GM20431 (cell line): Measurements from ENCODE around the gene SRRM3.
"Not testable (repeated sequence)": the region's sequence is repeated elsewhere in the genome, so short reads cannot be mapped to it uniquely, and the experiment has no call there.

Experiments used
- in situ Hi-C: fragments of 300-500 bp; cut with MseI, MboI; formaldehyde crosslinking; loops from one replicate; pipeline ENCODE4 v1.15.0; 2020; ENCODE audit warnings: low sequenced_read_pairs; ENCODE audit not compliant: unreplicated experiment

The SRRM3 gene

DNA sequence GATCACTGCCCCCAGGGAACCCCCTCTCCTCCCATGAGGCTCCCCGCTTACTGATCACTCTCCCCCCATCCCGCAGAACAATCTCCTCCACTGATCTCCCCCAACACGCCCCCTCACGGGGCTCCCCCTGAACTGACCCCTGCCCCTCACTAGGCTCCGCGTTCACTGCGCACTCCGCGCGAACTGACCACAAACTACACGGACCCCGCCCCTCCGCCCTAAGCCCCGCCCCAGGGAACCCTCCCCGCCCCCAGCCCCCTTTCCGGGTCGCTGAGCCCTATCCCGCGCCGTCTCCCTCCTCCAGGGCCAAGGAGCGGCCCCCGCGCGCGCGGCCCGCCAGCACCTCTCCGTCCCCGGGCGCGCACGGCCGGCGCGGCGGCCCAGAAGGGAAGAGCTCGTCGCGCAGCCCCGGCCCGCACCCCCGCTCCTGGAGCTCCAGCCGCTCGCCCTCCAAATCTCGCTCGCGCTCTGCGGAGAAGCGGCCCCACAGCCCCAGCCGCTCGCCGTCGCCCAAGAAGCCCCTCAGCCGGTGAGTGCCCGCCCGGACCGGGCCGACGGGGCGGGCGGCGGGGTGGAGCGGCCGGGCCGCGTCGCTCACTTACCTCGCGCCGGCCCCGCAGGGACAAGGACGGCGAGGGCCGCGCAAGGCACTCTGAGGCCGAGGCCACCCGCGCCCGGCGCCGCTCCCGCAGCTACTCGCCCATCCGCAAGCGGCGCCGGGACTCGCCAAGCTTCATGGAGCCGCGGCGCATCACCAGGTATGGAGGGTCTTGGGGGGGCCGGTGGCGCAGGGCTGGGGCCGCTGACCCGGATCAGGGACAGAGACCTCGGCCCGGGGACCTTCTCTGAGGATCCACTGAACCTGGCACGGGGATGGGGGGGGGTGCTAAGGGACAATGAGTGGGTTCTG is 80.9 kb downstream of the SRRM3 start:
- in situ Hi-C loops, result no loop called here

DNA sequence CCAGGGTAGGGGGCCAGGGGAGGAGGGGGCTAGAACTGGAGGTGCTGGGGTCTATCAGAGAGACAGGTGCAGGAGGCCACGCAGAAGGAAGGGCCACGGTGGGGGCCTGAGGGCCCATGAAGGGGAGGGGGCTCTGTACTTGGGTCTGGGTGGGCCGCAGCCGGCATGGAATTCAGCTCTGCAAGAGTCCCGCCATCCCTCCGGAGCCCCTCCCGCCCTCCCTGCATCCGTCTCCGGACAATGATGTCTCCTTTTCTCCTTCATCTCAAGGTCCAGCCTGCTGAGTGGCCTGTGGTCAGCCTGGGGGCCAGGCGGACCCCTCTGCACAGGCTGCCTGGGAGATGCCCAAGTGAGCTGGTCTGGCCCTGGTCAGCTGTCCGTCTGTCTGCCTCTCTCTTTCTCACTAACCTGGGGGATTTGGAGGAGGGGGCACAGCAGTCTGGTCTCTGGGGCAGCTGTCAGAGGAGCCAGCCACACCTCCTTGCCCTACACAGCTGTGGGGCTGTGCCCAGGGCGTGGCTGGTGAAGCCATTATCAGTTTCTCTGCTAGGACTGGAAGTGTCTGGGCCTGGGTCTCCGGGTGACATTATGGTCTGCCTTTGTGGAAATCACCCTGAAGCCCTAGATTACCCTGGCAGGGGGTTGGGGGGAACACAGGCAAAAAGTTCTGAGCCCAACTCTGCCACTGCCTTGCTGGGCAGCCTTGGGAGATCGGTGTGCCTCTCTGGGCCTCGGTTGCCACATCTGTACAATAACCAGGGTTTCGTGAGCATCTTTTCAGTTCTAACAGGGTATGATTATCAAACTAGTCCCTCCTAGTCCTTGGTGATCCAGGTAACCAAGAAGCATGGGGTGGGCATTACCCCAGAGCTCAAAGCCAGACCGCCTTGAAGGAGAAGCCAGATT is 81.8 kb downstream of the SRRM3 start:
- in situ Hi-C loops, result no loop called here

DNA sequence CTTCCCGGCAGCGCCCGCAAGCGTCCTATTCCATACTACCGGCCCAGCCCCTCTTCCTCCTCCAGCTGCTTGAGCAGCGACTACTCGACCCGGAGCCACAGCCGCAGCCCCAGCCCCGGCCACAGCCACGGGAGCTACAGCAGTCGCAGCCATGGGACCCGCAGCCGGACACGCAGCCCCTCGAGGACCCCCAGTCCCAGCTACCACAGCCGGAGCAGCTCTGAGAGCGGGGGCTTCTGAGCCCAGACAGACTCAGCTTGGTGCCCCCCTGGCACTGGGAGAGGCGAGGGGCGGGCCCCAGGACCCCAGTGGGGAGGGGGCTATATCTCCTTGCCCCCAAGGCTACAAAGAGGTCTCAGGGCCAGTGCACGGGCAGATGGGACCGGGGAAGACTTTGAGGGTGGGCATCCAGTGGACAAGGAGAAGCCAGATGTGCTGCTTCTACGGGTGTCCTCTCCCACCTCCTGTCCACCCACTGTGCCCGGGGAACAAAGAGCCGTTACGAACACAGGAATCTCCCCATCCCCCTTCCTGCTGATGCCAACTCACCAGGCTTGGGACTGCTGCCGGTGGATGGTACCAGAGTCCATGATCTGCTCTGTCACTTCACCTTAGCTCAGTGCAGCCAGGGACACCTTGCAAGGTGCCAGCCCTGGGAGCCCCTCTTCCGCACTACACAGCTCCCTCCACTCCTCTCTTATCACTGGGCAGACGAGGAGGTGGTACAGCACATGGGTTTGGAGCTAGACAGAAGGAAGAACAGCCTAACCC is 84.1 kb downstream of the SRRM3 start:
- in situ Hi-C loops, result no loop called here

DNA sequence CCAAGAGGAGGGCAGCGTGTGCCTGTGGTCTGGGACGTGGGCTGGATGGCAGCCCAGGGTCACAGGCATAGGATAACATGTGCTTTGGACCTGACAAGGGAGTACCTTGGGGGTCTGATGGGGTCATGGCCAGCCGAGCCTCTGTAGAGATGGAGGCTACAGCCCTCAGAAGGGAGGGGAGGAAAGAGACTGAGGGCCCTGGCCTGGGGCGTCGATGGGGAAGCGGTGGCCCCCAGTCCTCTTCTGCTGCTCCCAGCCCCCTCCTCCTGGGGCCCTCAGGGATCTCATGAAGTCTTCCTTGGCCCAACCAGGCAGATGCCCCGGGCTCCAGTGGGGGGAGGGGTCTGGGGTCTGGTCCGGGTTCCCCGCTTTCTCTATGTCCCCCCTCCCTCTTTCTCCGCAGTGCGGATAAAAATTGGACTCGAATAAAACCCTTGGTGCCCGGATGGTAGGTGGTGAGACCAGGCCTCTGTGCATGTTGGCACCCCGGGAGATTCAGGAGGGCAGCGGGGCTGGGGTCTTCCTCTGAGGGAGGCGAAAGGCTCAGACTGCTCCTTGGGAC is 85.2 kb downstream of the SRRM3 start:
- in situ Hi-C loops, result no loop called here

DNA sequence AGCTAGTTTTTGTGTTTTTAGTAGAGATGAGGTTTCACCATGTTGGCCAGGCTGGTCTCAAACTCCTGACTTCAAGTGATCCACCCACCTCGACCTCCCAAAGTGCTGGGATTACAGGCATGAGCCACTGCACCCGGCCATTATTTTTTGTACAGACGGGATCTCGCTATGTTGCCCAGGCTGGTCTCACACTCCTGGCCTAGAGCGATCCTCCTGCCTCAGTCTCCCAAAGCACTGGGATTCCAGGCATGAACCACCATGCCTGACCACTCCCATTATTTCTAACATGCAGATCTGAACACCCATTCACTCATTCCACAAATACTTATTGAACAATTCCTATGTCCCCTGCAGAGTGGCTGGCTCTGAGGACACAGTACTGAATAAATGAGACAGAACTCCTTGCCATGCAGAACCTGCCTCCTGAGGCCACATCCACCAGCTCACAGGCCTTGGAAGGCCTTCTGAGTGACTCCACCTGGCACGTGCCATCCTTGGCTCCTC is 89.2 kb downstream of the SRRM3 start:
- in situ Hi-C loops, result not testable (repeated sequence)

DNA sequence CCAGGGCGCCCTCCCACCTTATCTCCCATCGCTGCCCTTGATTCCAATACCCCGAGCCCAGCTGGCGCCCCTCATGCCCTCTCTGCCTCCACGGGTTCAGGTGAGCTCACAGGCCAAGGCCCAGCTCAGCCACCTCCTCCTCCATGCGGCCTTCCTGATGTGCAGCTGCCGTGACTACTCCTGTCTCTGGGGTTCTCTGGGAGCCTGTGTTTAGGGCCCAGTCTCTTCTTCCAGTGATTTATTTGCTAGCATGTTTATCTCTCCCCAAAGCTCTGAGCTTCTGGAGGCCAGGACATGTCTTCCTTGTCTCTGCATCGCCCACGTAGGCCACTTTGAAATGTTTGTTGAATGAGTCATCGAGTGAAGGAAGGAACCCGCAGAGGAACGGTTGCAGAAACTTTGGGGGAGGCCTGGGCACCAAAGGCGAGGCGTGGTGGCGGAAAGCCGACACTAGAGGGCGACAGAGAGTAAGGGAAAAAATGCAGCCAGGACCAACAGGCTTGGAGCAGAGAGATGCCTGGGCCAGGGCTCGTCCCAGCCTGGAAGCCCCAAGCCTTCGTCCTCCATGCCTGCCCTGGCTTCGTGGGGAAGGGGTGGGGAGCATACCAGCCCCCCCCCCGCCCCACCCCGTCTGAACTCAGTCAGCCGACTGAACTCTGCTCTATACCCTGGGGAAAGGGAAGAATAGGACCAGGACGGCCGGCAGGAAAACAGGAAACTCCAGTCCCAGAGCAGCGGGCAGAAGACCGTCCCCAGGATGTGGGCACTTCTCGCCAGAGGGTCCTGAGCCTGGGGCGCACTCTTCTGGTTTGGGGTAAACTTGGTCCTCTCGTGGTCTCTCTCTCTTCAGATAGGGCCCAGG is 89.9 kb downstream of the SRRM3 start:
- in situ Hi-C loops, result no loop called here

DNA sequence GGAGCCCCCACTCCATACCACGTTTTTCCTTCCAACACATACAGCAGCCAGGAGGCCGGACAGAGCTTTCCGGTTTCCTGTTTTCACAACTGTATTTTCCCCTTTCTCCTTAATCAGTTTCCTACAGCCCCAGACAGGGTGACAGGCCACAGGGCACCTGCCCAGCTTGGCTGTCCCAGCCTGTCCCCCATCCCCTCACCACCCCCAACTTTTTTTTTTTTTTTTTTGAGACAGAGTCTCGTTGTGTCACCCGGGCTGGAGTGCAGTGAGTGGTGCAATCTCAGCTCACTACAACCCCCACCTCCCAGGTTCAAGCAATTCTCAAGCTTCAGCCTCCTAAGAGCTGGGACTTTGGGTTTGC is 90.5 kb downstream of the SRRM3 start:
- in situ Hi-C loops, result no loop called here

DNA sequence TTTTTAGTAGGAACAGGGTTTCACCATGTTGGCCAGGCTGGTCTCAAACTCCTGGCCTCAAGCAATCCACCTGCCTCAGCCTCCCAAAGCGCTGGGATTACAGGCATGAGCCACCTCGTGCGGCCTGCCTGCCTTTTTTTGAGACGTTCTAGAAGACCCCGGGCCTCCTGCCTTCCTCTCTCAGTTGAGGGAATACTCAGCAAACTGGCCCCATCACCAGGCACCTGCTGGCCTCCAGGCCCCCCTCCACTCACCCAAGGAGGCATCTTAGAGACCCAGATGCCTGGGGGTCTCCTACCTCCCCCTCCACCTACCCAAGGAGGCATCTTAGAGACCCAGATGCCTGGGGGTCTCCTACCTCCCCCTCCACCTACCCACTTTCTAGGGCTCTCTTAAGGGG is 91.2 kb downstream of the SRRM3 start:
- in situ Hi-C loops, result not testable (repeated sequence)

DNA sequence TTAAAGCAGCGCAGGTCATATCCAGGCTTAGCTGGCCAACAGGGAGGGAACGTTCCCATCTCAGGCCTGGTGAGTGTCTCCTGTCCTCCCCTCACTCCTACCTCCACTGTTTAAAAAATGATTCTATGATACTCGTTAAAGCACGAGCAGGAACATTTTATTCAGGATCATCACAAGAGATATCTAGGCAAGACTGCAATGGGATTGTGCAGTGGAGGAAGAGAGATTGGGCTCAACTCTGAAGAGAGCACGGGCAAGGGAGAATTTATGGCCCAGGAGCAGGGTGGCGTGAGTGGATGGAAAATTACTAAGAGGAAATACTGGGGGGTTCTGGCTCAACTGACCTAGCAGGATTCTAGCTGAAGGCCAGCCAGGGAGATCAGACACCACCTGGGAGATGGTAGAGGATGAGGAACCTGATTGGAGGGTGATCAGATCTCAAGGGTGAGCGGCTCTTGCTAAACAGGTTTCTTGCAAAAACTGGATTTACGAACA is 91.8 kb downstream of the SRRM3 start:
- in situ Hi-C loops, result no loop called here

DNA sequence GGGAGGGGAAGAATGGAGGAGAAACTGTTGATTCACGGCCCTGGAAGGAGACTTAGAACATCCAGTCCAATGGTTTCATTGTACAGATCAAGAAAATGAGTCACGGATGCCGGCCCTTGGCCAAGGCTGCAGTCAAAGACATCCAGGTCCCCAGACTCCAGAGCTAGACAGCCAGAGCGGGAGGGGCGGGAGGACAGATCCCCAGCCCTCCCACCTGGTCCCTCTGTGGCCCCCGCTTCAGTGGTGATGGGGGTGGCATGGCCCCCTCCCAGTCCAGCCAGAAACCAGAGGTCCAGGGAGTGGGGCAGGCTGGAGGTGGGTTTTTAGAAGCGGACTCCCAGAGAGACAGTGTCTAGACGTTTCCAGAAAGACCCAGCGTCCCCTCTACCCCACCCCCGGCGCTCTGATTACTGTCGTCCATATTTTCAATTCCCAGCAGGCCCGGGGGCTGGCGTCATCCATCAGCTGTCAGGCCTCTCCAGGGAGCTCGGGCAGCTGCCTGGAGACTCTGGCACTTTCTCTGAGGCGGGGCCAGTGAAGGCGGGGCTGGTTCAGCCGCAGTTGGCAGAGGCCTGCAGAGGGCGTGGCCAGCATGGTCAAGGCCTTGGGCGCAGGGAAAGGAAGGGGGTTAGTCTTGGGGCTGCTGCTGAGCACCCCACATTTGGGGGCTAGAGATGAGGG is 92.8 kb downstream of the SRRM3 start:
- in situ Hi-C loops, result no loop called here

DNA sequence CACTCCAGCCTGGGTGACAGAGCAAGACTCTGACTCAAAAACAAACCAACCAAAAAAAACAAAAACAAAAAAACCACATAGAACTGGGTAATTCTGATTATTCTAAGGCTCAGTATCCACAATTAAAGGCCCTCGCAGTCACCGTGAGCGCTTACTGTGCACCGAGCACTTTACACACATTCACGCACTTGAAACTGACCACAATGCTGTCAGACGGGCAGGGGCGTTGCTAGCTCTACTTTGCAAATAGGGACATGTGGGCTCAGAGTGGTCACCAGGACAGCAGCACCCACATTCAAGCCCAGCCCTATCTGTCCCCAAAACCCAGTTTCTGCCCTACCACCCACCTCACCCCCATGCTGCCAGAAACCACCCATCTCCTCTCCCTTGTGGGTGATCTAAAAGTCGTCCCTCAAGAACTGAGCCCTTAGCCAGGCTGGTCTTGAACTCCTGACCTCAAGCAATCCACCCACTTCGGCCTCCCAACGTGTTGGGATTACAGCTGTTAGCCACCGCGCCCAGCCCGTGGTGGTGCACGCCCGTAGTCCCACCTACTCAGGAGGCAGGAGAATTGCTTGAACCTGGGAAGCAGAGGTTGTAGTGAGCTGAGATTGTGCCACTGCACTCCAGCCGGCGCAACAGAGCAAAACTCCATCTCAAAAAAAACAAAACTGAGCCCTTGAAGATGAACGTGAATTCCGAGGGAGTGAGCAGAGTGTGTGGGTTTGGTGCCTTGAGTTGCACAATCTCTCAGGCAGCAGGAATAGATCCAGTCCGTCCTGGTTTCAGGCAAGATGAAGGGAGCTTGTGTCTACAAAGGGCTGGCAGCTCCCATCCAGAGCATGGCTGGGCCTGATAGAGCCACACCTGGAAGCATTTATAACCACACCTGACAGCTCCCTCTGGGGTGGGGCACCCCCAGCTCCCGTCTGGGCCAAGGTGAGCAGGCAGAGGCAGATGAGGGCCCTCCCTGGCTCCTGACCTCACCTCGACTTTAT is 95.3 kb downstream of the SRRM3 start:
- in situ Hi-C loops, result no loop called here

DNA sequence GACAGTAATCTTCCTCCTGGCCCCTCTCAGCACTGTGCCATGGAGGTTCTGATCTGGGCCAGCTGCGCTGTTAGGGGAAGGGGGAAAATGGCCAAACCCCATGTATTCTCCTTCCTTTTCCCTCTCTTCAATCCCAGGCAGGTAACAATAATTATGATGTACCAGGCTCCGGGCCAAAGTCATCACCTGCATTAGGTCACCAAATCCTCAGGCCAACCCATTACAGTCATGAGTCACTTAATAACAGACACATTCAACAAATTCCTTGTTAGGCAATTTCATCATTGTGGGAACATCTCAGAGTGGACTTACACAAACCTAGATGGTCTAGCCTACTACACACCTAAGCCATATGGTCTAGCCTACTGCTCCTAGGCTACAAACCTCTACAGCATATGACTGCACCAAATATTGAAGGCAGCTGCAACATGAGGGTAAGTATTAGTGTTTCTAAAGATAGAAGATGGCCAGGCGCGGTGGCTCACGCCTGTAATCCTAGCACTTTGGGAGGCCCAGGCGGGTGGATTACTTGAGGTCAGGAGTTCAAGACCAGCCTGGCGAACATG is 98.6 kb downstream of the SRRM3 start:
- in situ Hi-C loops, result no loop called here

DNA sequence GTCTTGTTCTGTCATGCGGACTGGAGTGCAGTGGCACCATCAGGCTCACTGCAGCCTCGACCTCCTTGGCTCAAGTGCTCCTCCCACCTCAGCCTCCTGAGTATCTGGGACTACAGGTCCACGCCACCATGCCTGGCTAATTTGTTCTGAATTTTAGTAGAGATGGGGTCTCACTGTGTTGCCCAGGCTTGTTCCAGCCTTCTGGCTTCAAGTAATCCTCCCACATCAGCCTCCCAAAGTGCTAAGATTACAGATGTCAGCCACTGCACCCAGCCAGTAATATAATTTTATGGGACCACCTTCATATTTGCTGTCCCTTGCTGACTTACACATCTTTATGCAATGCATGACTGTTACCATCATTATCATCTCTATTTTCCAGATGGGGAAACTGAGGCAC is 99.3 kb downstream of the SRRM3 start:
- in situ Hi-C loops, result no loop called here

DNA sequence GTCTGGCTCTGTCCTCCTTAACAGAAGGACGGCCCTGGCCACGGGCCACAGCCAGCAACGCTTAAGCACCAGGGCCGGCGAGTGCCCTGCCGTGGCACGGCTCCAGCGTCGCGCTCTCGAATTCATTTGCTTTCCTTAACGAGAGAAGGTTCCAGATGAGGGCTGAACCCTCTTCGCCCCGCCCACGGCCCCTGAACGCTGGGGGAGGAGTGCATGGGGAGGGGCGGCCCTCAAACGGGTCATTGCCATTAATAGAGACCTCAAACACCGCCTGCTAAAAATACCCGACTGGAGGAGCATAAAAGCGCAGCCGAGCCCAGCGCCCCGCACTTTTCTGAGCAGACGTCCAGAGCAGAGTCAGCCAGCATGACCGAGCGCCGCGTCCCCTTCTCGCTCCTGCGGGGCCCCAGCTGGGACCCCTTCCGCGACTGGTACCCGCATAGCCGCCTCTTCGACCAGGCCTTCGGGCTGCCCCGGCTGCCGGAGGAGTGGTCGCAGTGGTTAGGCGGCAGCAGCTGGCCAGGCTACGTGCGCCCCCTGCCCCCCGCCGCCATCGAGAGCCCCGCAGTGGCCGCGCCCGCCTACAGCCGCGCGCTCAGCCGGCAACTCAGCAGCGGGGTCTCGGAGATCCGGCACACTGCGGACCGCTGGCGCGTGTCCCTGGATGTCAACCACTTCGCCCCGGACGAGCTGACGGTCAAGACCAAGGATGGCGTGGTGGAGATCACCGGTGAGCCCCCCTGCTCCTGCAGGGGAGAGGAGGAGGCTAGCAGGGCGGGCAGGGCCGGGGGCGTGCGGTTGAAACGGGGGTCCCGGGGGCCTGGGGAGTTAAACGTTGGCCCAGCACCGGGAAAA is 100.9 kb downstream of the SRRM3 start, which contains the start of gene HSPB1:
Gene HSPB1 (plus strand): TSS at position 327 of the 855 bp plus-strand sequence. CDS start 40 bp downstream, at position 367.
- in situ Hi-C loops, result no loop called here

DNA sequence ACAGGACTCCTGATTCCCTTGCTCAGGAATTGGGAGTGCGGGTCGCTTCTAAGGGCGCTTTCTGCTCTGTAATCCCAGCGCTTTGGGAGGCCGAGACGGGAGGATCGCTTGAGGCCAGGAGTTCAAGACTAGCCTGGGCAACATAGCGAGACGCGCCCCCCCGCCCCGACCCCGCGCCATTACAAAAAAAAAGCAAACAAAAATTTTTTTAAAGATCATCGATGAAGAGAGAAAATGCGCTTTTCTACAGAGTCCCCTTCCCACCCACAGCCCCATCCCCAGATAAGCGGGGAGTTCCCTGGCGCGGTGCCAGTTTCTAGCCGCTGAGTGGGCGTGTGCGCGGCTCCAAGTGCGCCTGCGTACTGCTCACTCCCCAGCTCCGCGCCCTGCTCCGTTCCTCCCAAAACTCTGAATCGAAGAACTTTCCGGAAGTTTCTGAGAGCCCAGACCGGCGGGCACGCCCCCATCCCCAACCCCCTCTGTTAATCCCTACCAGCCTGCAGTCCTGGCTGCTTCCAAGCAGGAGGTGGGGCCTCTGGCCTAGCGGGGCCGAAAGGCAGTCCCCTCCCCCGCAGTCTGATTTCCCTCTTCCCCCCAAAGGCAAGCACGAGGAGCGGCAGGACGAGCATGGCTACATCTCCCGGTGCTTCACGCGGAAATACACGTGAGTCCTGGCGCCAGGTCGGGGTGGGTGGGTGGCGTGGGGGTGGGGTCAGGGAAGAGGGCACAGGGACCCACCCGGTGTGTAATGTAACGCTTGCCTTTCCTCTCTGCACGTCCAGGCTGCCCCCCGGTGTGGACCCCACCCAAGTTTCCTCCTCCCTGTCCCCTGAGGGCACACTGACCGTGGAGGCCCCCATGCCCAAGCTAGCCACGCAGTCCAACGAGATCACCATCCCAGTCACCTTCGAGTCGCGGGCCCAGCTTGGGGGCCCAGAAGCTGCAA is 101.8 kb downstream of the SRRM3 start:
- in situ Hi-C loops, result no loop called here
